HG03066 (cell line): Measurements from ENCODE around the gene FREM1.

Source experiments
- ATAC-seq: cut with Tn5 transposase; IDR thresholded peaks from one replicate; pipeline ENCODE4 v1.9.1; 2021; ENCODE audit warnings: low read depth; ENCODE audit not compliant: unreplicated experiment

The FREM1 gene

GRCh38 chr9:14911046-14911445, 818 bp upstream of the FREM1 start:
- no peak for ATAC-seq

- ATAC-seq, result no peak
These were observed 647 bp downstream of the FREM1 start for GRCh38 chr9:14909601-14909960.

GRCh38 chr9:14909181-14909580, 1.0 kb downstream of the FREM1 start:
- ATAC-seq, result no peak

- peak; percentile 49 for ATAC-seq
These were observed 1.7 kb downstream of the FREM1 start for GRCh38 chr9:14908295-14909180.

GRCh38 chr9:14907696-14908095, 2.5 kb downstream of the FREM1 start:
- ATAC-seq, result no peak

GRCh38 chr9:14907360-14907685, 2.9 kb downstream of the FREM1 start:
- no peak for ATAC-seq

- ATAC-seq, result no peak
These were observed 3.4 kb downstream of the FREM1 start for GRCh38 chr9:14906644-14907359.

GRCh38 chr9:14906000-14906399, 4.2 kb downstream of the FREM1 start:
- ATAC-seq, result no peak

- no peak for ATAC-seq
These were observed 7.2 kb downstream of the FREM1 start for GRCh38 chr9:14903040-14903439.

- ATAC-seq, result no peak
These were observed 7.7 kb downstream of the FREM1 start for GRCh38 chr9:14902561-14902960.

- no peak for ATAC-seq
These were observed 10.4 kb downstream of the FREM1 start for GRCh38 chr9:14899815-14900193.

- ATAC-seq, result no peak
These were observed 11.0 kb downstream of the FREM1 start for GRCh38 chr9:14899042-14899814.

GRCh38 chr9:14895806-14896205, 14.4 kb downstream of the FREM1 start:
- ATAC-seq, result no peak

- ATAC-seq, result no peak
These were observed 16.9 kb downstream of the FREM1 start for GRCh38 chr9:14893280-14893679.

GRCh38 chr9:14891332-14891731, 18.9 kb downstream of the FREM1 start:
- ATAC-seq, result no peak

GRCh38 chr9:14889451-14889850, 20.8 kb downstream of the FREM1 start:
- ATAC-seq, result no peak

GRCh38 chr9:14888875-14889274, 21.4 kb downstream of the FREM1 start:
- ATAC-seq, result no peak

- no peak for ATAC-seq
These were observed 22.0 kb downstream of the FREM1 start for GRCh38 chr9:14888272-14888671.

- ATAC-seq, result no peak
These were observed 23.1 kb downstream of the FREM1 start for GRCh38 chr9:14887149-14887548.

- ATAC-seq, result no peak
These were observed 26.8 kb downstream of the FREM1 start for GRCh38 chr9:14883310-14883944.

- no peak for ATAC-seq
These were observed 28.1 kb downstream of the FREM1 start for GRCh38 chr9:14882090-14882489.
